Measurements from ENCODE around the gene HM13. TPM values are rescaled to one million over a fixed set of nuclear protein-coding genes. Genes with fewer than 3 reads are reported as not detected.
"Not testable (repeated sequence)": the region's sequence is repeated elsewhere in the genome, so short reads cannot be mapped to it uniquely, and the experiment has no call there.

Gene HM13
- total RNA-seq, 3 donors from 2014 or later: 191 to 210 (median 195) TPM

DNA sequence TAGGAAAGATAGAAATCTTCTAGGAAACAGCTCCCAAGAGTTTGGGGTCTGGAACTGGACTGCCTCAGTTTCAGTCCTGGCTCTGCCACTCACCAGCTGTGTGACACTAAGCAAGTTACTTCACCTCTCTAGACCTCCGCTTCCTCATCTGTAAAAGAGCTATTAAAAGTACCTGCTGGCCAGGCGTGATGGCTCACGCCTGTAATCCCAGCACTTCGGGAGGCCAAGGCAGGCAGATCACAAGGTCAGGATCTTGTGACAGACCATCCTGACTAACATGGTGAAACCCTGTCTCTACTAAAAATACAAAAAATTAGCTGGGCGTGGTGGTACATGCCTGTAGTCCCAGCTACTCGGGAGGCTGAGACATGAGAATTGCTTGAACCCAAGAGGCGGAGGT is 7.0 kb downstream of the HM13 start:
- H3K9me3 Mint-ChIP-seq; DNase-seq; ATAC-seq; H3K27me3 Mint-ChIP-seq (ENCODE audit: low read depth); H3K4me3 Mint-ChIP-seq: not testable (repeated sequence)
- peaks cover 39% of the 10 kb centered on the region for H3K4me1 Mint-ChIP-seq (ENCODE audit: low read depth)
- H3K36me3 Mint-ChIP-seq (ENCODE audit: insufficient read depth): peaks cover 11% of the 10 kb centered on the region

DNA sequence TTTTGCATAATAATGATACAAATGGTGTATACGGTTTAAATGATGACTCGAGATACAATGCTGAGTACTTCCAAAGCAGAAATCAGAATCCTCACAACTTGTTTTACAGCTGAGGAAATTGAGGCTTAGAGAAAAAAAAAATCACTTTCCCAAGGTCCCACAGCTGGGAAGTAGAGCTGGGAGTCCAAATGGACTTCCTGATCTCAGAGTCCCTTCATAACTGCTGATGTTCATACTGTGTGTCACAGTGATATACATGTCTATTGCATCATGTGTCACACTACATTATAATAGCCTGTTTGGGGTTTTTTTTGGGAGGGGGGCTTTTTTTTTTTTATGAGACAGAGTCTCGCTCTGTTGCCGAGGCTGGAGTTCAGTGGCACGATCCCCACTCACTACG is 8.5 kb downstream of the HM13 start:
- peaks cover 40% of the 10 kb centered on the region for H3K4me1 Mint-ChIP-seq (ENCODE audit: low read depth)
- no peaks in the 10 kb centered on the region for H3K27me3 Mint-ChIP-seq (ENCODE audit: low read depth)
- H3K36me3 Mint-ChIP-seq (ENCODE audit: insufficient read depth): peaks cover 14% of the 10 kb centered on the region
- H3K9me3 Mint-ChIP-seq: no peaks in the 10 kb centered on the region
- no peak overlapping the region for H3K4me3 Mint-ChIP-seq
- DNase-seq: no peak
- no peak for ATAC-seq

DNA sequence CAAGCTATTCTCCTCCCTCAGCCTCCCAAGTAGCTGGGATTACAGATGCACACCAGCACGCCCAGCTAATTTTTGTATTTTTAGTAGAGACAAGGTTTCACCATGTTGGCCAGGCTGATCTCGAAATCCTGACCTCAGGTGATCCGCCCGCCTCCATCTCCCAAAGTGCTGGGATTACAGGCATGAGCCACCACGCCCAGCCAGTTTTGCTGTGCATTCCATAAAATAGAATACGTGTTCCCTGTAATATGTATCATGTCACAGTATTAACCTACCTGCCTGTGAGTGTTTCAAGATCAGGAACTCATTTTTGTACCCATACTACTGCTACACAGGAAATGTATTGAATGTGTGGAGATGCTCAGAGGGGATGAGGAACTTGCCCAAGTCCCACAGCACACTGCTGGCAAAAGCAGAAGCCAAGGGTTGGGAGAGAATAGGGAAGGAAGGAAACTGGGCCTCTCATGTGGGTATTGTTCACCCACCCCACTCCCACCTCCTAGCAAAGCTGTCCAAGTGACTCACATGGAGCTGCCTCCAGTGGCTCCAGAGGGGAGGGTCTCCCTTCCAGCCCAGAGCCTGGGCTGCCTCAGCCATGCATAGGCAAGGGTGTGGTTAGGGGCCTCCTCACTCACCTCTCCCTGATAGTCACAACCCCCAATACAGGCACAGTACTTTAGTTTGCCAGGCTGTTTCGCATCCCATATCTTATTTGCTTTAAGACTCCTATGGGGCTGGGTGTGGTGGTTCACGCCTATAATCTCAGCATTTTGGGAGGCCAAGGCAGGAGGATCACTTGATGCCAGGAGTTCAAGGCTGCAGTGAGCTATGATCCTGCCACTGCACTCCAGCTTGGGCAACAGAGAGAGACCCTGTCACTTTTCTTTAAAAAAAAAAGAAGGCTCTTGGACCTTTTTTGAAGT is 9.4 kb downstream of the HM13 start:
- Mint-ChIP-seq H3K4me3 (no peak overlapping the region), H3K27me3 (ENCODE audit: low read depth) (no peaks in the 10 kb centered on the region), H3K4me1 (ENCODE audit: low read depth) (peaks cover 40% of the 10 kb centered on the region), H3K9me3 (no peaks in the 10 kb centered on the region), H3K36me3 (ENCODE audit: insufficient read depth) (peaks cover 14% of the 10 kb centered on the region)
- DNase-seq: no peak
- no peak for ATAC-seq

DNA sequence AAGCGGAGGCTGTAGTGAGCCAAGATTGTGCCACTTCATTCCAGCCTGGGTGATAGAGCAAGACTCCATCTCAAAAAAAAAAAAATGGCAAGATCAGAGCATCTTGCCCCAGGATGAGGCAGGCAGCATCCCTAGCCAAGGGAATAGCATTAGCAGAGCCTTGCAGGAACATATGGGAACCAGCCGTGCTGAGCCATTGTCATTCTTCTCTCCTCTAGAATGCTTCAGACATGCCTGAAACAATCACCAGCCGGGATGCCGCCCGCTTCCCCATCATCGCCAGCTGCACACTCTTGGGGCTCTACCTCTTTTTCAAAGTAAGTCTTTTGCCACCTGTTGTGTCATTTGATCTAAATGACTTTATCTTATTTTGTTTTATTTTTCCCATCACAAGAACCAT is 13.0 kb downstream of the HM13 start:
- H3K36me3 Mint-ChIP-seq (ENCODE audit: insufficient read depth): peaks cover 13% of the 10 kb centered on the region
- H3K9me3 Mint-ChIP-seq: no peaks in the 10 kb centered on the region
- H3K4me1 Mint-ChIP-seq (ENCODE audit: low read depth): peaks cover 18% of the 10 kb centered on the region
- DNase-seq: no peak
- H3K27me3 Mint-ChIP-seq (ENCODE audit: low read depth): no peaks in the 10 kb centered on the region
- no peak for ATAC-seq
- H3K4me3 Mint-ChIP-seq: no peak overlapping the region

DNA sequence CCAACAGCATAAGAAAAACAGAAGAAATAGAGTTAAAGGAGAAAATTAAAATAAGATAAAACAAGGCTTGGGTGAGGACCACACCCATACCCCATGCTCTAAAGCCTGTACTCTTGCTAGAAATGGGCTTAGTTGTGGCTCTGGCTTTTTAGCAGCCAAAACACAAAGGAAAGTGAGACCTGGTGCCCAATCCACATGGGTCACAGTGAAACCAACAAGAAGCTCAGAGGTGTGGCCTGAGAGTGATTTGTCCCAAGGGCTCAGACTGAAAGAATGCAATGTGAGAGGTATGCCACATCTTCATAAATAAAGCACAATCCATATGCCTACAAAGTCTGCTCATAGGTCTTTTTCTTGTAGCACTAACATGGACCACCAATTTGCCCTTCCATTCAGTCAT is 21.1 kb downstream of the HM13 start:
- no peaks in the 10 kb centered on the region for H3K9me3 Mint-ChIP-seq
- H3K4me1 Mint-ChIP-seq (ENCODE audit: low read depth): peaks cover 11% of the 10 kb centered on the region
- DNase-seq (no peak), ATAC-seq (no peak)
- no peaks in the 10 kb centered on the region for H3K27me3 Mint-ChIP-seq (ENCODE audit: low read depth)
- H3K36me3 Mint-ChIP-seq (ENCODE audit: insufficient read depth): peaks cover 43% of the 10 kb centered on the region
- H3K4me3 Mint-ChIP-seq: no peak overlapping the region

DNA sequence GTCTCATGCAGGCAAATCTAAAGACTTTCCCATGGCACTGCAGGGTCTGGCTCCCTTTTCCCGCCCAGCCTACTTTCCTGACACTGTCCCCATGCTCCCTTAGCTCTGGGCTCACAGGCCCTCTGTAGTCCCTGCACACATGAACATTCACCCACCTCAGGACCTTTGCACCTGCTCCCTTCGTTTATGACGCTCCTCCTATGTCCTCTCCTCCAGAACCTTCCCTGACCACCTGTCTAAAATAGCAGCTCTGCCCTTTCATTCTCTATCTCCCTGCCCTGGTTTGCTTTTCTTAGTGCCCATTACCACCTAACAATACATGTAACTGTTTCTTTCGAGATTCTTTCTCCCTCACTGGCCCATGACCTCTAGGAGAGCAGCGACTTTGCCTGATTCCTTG is 22.3 kb downstream of the HM13 start:
- Mint-ChIP-seq H3K9me3 (no peaks in the 10 kb centered on the region), H3K36me3 (ENCODE audit: insufficient read depth) (peaks cover 40% of the 10 kb centered on the region), H3K4me1 (ENCODE audit: low read depth) (peaks cover 11% of the 10 kb centered on the region), H3K4me3 (no peak overlapping the region), H3K27me3 (ENCODE audit: low read depth) (no peaks in the 10 kb centered on the region)
- ATAC-seq (no peak), DNase-seq (no peak)

DNA sequence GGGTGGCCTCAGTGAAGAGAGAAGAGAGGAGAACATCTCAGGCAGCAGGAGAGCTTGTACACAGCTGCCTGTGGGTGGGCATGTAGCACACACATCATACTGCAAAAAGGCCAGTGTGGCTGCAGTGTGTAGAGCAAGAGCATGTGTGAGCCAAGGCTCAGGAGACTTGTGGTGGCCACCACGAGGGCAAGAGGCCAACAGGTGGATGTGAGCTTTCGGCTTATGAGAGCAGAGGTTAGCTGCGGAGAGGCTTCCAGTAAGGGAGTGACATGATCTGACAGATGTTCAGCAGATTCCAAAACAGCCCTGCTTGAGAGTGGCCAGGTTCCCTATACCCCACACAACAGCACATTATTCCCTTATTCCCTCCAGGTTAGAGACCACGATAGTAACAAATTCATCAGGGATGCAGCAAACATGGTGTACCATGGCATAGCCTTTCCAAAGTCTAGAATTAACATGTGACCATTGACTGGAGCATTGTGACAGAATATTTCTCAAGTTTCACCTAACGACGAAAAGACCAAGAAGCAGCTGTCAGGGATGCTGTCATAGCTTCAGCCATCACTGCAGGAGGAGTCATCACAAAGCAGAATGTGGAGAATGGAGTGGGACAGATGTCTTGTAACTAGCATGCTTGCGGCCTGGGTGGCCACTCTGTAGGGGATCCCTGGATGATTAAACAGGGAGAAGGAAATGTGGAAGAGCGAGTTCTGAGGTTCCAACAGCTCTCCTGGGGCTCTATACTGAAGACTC is 23.1 kb downstream of the HM13 start:
- Mint-ChIP-seq H3K9me3 (no peaks in the 10 kb centered on the region), H3K4me1 (ENCODE audit: low read depth) (peaks cover 14% of the 10 kb centered on the region), H3K27me3 (ENCODE audit: low read depth) (no peaks in the 10 kb centered on the region), H3K4me3 (no peak overlapping the region), H3K36me3 (ENCODE audit: insufficient read depth) (peaks cover 40% of the 10 kb centered on the region)
- no peak for DNase-seq
- ATAC-seq: no peak

DNA sequence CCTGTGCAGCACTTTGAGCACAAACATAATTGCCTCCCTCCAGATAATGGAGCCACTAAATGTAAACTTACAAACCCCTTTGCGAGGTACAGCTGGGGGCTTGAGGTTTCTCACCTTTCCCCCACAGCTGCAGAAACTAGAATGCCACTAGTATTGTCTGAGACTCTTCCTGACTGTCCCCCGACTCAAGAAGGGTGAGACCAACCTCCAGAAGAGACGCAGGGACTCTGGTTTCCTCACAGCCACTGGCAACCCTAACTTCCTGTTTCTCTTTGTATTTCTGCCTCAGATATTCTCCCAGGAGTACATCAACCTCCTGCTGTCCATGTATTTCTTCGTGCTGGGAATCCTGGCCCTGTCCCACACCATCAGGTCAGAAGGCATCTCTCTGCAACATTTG is 23.6 kb downstream of the HM13 start:
- Mint-ChIP-seq H3K4me1 (ENCODE audit: low read depth) (peaks cover 15% of the 10 kb centered on the region), H3K9me3 (no peaks in the 10 kb centered on the region), H3K27me3 (ENCODE audit: low read depth) (no peaks in the 10 kb centered on the region), H3K4me3 (no peak overlapping the region), H3K36me3 (ENCODE audit: insufficient read depth) (peaks cover 35% of the 10 kb centered on the region)
- no peak for DNase-seq
- no peak for ATAC-seq

DNA sequence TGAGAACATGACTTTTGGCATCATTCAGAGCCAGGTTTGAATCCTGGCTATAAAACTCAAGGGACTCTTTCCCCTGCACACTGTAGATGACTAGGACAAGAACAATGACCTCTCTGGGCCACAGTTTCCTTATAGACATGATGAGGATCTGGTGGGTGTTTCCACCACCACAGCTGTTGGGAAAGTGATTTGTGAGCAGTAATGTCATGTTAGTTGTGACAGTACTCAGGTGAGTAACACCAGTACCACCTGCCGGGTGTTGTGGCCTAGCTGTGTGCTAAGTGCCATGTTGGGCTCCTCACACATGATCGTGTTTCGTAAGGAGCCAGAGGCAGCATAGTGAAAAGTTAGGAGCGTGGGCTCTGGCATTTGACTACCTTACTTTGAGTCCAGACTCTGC is 24.1 kb downstream of the HM13 start:
- peaks cover 35% of the 10 kb centered on the region for H3K36me3 Mint-ChIP-seq (ENCODE audit: insufficient read depth)
- no peak overlapping the region for H3K4me3 Mint-ChIP-seq
- H3K9me3 Mint-ChIP-seq: no peaks in the 10 kb centered on the region
- DNase-seq (no peak), ATAC-seq (no peak)
- peaks cover 15% of the 10 kb centered on the region for H3K4me1 Mint-ChIP-seq (ENCODE audit: low read depth)
- H3K27me3 Mint-ChIP-seq (ENCODE audit: low read depth): no peaks in the 10 kb centered on the region

DNA sequence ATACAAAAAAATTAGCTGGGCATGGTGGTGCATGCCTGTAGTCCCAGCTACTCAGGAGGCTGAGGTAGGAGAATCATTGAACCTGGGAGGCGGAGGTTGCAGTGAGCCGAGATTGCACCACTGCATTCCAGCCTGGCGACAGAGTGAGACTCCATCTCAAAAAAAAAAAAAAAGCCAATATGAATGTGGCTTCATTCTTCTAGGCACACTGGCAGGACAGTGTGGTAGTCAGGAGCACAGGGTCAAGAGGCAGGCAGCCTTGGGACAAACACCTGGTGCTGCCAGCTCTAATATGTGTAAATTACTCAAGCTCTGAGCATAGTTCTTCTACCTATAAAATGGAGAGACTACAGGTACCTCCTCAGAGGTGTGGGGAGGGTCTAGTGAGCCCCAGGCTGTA is 25.4 kb downstream of the HM13 start:
- not testable (repeated sequence) for H3K9me3 Mint-ChIP-seq; DNase-seq; H3K27me3 Mint-ChIP-seq (ENCODE audit: low read depth); H3K4me3 Mint-ChIP-seq; ATAC-seq
- peaks cover 15% of the 10 kb centered on the region for H3K4me1 Mint-ChIP-seq (ENCODE audit: low read depth)
- H3K36me3 Mint-ChIP-seq (ENCODE audit: insufficient read depth): peaks cover 25% of the 10 kb centered on the region

DNA sequence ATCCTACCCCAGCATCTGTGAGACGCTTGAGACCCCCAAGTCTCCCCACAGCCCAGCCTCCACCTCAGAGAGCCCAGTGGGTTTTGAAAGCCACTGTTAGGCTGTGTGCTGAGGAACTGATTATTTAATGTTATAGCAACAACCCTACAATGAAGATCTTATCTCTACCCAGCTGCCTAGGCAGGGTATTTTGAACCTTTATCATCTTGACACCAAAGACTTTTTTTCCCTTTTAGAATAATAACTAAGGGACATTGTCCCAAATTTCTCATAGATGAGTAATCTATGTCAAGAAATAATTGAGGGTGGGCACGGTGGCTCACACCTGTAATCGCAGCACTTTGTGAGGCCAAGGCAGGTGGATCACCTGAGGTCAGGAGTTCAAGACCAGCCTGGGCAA is 26.2 kb downstream of the HM13 start:
- Mint-ChIP-seq H3K4me1 (ENCODE audit: low read depth) (peaks cover 16% of the 10 kb centered on the region), H3K27me3 (ENCODE audit: low read depth) (no peaks in the 10 kb centered on the region), H3K36me3 (ENCODE audit: insufficient read depth) (peaks cover 28% of the 10 kb centered on the region), H3K4me3 (no peak overlapping the region), H3K9me3 (no peaks in the 10 kb centered on the region)
- DNase-seq (no peak), ATAC-seq (no peak)

DNA sequence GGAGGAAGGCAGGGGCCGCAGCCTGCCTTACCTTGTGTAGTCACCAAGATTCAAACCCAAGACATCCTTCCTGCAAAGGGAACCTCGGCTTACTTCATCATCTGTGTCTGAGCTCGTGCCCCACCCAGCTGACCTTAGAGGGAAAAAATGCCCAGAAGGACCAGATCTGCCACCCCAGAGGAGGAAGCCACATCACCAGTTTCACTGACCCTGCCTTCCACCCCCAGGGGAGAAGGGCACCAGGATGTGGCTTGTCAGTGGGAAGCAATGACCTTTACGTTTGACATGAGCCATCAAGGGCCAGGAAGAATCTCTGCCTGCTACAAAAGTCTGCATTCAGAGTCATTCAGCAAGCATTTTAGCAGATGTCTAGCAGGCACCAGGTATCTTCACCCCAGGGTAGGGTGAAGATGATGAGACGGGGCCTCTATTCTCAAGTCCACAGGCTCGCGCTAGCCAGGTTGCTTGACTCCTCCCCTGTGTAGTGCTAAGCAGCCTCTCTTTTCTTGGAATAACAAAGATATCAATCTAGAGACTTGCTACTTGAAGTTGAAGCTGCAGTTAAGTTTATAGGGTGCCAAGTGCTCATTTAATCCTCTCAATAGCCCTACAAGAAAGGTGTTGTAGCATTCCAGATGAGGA is 28.1 kb downstream of the HM13 start:
- no peak for DNase-seq

DNA sequence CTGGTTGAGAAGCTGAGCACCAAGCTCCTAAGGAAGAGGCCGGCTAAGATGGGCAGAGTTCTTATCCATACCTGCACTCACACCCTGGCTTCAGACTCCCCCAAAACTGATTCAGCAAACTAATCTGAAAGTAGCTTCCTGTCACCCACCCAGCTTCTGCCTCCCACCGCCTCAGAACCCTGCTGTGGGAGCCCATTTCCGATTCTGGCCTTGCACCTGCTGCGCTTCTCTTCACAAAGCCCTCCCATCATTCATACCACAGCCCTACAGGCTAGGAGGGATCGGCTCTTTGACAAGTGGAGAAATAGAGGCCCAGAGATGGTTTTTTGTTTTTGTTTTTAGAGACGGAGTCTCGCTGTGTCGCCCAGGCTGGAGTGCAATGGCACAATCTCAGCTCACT is 28.7 kb downstream of the HM13 start:
- no peak overlapping the region for H3K4me3 Mint-ChIP-seq
- no peaks in the 10 kb centered on the region for H3K9me3 Mint-ChIP-seq
- peaks cover 12% of the 10 kb centered on the region for H3K4me1 Mint-ChIP-seq (ENCODE audit: low read depth)
- H3K36me3 Mint-ChIP-seq (ENCODE audit: insufficient read depth): peaks cover 25% of the 10 kb centered on the region
- H3K27me3 Mint-ChIP-seq (ENCODE audit: low read depth): no peaks in the 10 kb centered on the region
- DNase-seq (no peak), ATAC-seq (no peak)

More for the DNA sequence above, 28.1 kb downstream of the HM13 start:
- peak; percentile 8 to 9 for ATAC-seq
- Mint-ChIP-seq H3K4me3 (no peak overlapping the region), H3K4me1 (ENCODE audit: low read depth) (peaks cover 14% of the 10 kb centered on the region), H3K36me3 (ENCODE audit: insufficient read depth) (peaks cover 21% of the 10 kb centered on the region), H3K9me3 (no peaks in the 10 kb centered on the region), H3K27me3 (ENCODE audit: low read depth) (no peaks in the 10 kb centered on the region)

DNA sequence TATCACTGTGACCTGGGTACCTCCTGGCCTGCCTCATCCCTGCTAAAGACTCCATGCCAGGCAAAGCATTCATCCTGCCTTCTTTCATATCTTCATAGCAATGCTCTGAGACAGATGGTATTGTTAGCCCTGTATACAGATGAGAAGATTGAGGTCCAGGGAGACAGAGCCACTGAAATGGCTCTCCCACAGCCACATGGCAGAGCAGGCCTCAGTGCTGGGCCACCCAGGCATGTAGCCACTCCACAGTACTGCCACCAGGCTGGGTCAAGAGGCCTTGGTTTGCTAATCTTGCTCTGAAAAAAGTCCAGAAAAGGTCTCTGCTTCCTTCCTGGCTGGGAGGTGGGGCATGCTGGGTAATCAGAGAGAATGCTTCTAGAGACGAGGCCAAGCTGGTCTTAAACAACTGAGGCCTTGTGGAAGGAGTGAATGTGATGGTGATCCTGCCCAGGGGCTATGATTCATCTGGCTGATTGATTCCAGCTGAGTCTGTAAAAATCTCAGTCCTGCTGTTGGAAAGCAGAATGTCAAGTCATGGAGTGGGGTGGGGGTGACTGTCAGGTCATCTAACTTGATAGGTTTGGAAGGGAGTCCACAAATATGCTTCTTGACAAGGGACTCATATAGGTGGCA is 29.8 kb downstream of the HM13 start:
- ATAC-seq: no peak

More for the DNA sequence above, 29.8 kb downstream of the HM13 start:
- DNase-seq: no peak
- Mint-ChIP-seq H3K36me3 (ENCODE audit: insufficient read depth) (peaks cover 25% of the 10 kb centered on the region), H3K4me3 (no peak overlapping the region), H3K27me3 (ENCODE audit: low read depth) (no peaks in the 10 kb centered on the region), H3K9me3 (no peaks in the 10 kb centered on the region), H3K4me1 (ENCODE audit: low read depth) (peaks cover 16% of the 10 kb centered on the region)
